Tibial nerve (tissue), 4 donors: ENCODE data around the gene WASF3. TPM values are rescaled to one million over a fixed set of nuclear protein-coding genes. Genes with fewer than 3 reads are reported as not detected.

Source experiments
- DNase-seq, 2 donors: peaks; one replicate each; pipeline ENCODE4 v3.0.0-alpha.2; 2019; ENCODE audit warnings: low spot score in 2 of 2
- H3K27ac ChIP-seq, 4 donors: fragments of 200-600 bp; sonication (generic) in 3 of 4; one replicate each; pipeline ENCODE4 v1.5.1; 2017 to 2019; ENCODE audit warnings: mild to moderate bottlenecking in 1 of 4
- H3K27me3 ChIP-seq, 2 donors: fragments of 200-600 bp; sonication (generic) in 1 of 2; one replicate each; pipeline versions ENCODE4 v1.5.1 to v1.6.0; 2017 to 2019
- H3K36me3 ChIP-seq, 3 donors: fragments of 200-600 bp; sonication (generic); one replicate each; pipeline ENCODE4 v1.5.1; 2018 to 2019
- H3K4me1 ChIP-seq, 4 donors: fragments of 200-600 bp; sonication (generic) in 3 of 4; one replicate each; pipeline ENCODE4 v1.5.1; 2017 to 2019
- H3K4me3 ChIP-seq, 4 donors: fragments of 200-600 bp; sonication (generic) in 3 of 4; one replicate each; pipeline ENCODE4 v1.5.1; 2017 to 2019; ENCODE audit warnings: mild to moderate bottlenecking in 1 of 4, moderate library complexity in 1 of 4
- H3K9me3 ChIP-seq, 4 donors: fragments of 200-600 bp; sonication (generic) in 3 of 4; one replicate each; pipeline ENCODE4 v1.5.1; 2017 to 2019
- CTCF ChIP-seq, 5 experiments: fragments of 200-600 bp in 3 of 5; fragments of 450-650 bp in 2 of 5; sonication (generic) in 3 of 5; IDR thresholded peaks; one replicate each; pipeline ENCODE4 v1.5.1; 2016 to 2019; ENCODE audit warnings: antibody characterized with exemption in 5 of 5, mild to moderate bottlenecking in 3 of 5, moderate library complexity in 2 of 5
- EP300 ChIP-seq, 2 donors: sonication (generic); formaldehyde crosslinking; IDR thresholded peaks; one replicate each; pipeline ENCODE4 v1.6.1; 2017; ENCODE audit warnings: antibody characterized with exemption in 2 of 2, mild to moderate bottlenecking in 1 of 2
- POLR2A ChIP-seq, 2 donors: fragments of 450-650 bp; IDR thresholded peaks; one replicate each; pipeline ENCODE4 v1.6.1; 2017; ENCODE audit warnings: antibody characterized with exemption in 2 of 2, mild to moderate bottlenecking in 2 of 2, moderate library complexity in 2 of 2
- WGBS, 2 donors: methylation state at CpG; one replicate each; pipeline ENCODE4 v1.1.5; 2018; 5-methylcytosine and 5-hydroxymethylcytosine counted together
- total RNA-seq, 4 donors: library from RNA; depleted of rRNA; stranded (reverse); fragments of >200 nt; gene quantifications; one replicate each; pipeline ENCODE4 v1.1.0, GENCODE V29; 2016

WASF3 gene
- total RNA-seq, 4 donors from 2014 or later, result 23.7 to 47.9 (median 40.7) TPM

- Histone ChIP-seq H3K27me3 (no peaks in the 10 kb centered on the region), H3K4me3 (no peak overlapping the region), H3K4me1 (no peaks in the 10 kb centered on the region), H3K27ac (no peak overlapping the region), H3K9me3 (no peaks in the 10 kb centered on the region), H3K36me3 (no peaks in the 10 kb centered on the region)
- TF ChIP-seq CTCF (IDR thresholded peaks at IDR 0.05), result no peak
- no peak for TF ChIP-seq EP300 (IDR thresholded peaks at IDR 0.05)
- no peak for TF ChIP-seq POLR2A (IDR thresholded peaks at IDR 0.05)
- 65 to 68% methylated on average over 5 of the region's 5 CpGs for WGBS, 2 donors
- no peak for DNase-seq
These were observed 102.7 kb downstream of the WASF3 start for GRCh38 chr13:26660185-26660584.

- H3K27ac ChIP-seq, result no peak overlapping the region
These were observed 103.3 kb downstream of the WASF3 start for GRCh38 chr13:26660766-26661165.

GRCh38 chr13:26663791-26664190 lies 106.3 kb downstream of the WASF3 start:
- H3K4me1 ChIP-seq, result no peaks in the 10 kb centered on the region
- TF ChIP-seq POLR2A (IDR thresholded peaks at IDR 0.05) (no peak), CTCF (IDR thresholded peaks at IDR 0.05) (no peak), EP300 (IDR thresholded peaks at IDR 0.05) (no peak)
- no peak overlapping the region for H3K4me3 ChIP-seq
- no peaks in the 10 kb centered on the region for H3K27me3 ChIP-seq
- no peak for DNase-seq
- H3K27ac ChIP-seq, result no peak overlapping the region
- H3K9me3 ChIP-seq, result no peaks in the 10 kb centered on the region
- WGBS, 2 donors, result 70 to 73% methylated on average over 4 of the region's 4 CpGs
- H3K36me3 ChIP-seq, result no peaks in the 10 kb centered on the region

More at GRCh38 chr13:26660766-26661165, 103.3 kb downstream of the WASF3 start:
- no peak for TF ChIP-seq EP300 (IDR thresholded peaks at IDR 0.05)
- no peak for TF ChIP-seq CTCF (IDR thresholded peaks at IDR 0.05)
- no peak for TF ChIP-seq POLR2A (IDR thresholded peaks at IDR 0.05)
- Histone ChIP-seq H3K4me3 (no peak overlapping the region), H3K36me3 (no peaks in the 10 kb centered on the region), H3K27me3 (no peaks in the 10 kb centered on the region), H3K4me1 (no peaks in the 10 kb centered on the region), H3K9me3 (no peaks in the 10 kb centered on the region)
- no peak for DNase-seq
- WGBS, 2 donors, result 78 to 85% methylated on average over 6 of the region's 6 CpGs

- H3K27ac ChIP-seq, result no peak overlapping the region
- no peak overlapping the region for H3K4me3 ChIP-seq
- TF ChIP-seq CTCF (IDR thresholded peaks at IDR 0.05), result no peak
- no peak for TF ChIP-seq POLR2A (IDR thresholded peaks at IDR 0.05)
- TF ChIP-seq EP300 (IDR thresholded peaks at IDR 0.05), result no peak
- DNase-seq, result no peak
- no peaks in the 10 kb centered on the region for H3K27me3 ChIP-seq
- WGBS, 2 donors, result 83 to 93% methylated on average over 2 of the region's 2 CpGs
- H3K36me3 ChIP-seq, result no peaks in the 10 kb centered on the region
- no peaks in the 10 kb centered on the region for H3K9me3 ChIP-seq
- H3K4me1 ChIP-seq, result no peaks in the 10 kb centered on the region
These were observed 106.8 kb downstream of the WASF3 start for GRCh38 chr13:26664286-26664685.

GRCh38 chr13:26664876-26665275 lies 107.4 kb downstream of the WASF3 start:
- no peaks in the 10 kb centered on the region for H3K4me1 ChIP-seq
- H3K27ac ChIP-seq, result no peak overlapping the region
- no peaks in the 10 kb centered on the region for H3K36me3 ChIP-seq
- H3K9me3 ChIP-seq, result no peaks in the 10 kb centered on the region
- no peaks in the 10 kb centered on the region for H3K27me3 ChIP-seq
- 73 to 88% methylated on average over 3 of the region's 3 CpGs for WGBS, 2 donors
- no peak for DNase-seq
- TF ChIP-seq CTCF (IDR thresholded peaks at IDR 0.05) (no peak), EP300 (IDR thresholded peaks at IDR 0.05) (no peak), POLR2A (IDR thresholded peaks at IDR 0.05) (no peak)
- H3K4me3 ChIP-seq, result no peak overlapping the region
